Stimulated activated naive CD8-positive, alpha-beta T cell treated with anti-CD3 and anti-CD28 coated beads, Interleukin-15, Interleukin-2, amounts not matched to agents 100 ng/mL and 50 ng/mL, for 24 hours (primary cell): ENCODE results near the gene RTN4.

ENCODE experiments used
- H3K27ac Mint-ChIP-seq: one replicate; pipeline ENCODE4 v1.8.0; 2021; ENCODE audit warnings: mild to moderate bottlenecking, mixed read lengths
- H3K27me3 Mint-ChIP-seq: one replicate; pipeline ENCODE4 v1.8.0; 2021; ENCODE audit warnings: mixed read lengths
- H3K36me3 Mint-ChIP-seq: one replicate; pipeline ENCODE4 v1.8.0; 2021; ENCODE audit warnings: low read depth, mixed read lengths
- H3K4me1 Mint-ChIP-seq: one replicate; pipeline ENCODE4 v1.8.0; 2021; ENCODE audit warnings: low read depth, mixed read lengths
- H3K4me3 Mint-ChIP-seq: one replicate; pipeline ENCODE4 v1.8.0; 2021; ENCODE audit warnings: mild to moderate bottlenecking, mixed read lengths
- H3K9me3 Mint-ChIP-seq: one replicate; pipeline ENCODE4 v1.8.0; 2021; ENCODE audit warnings: mixed read lengths

Gene RTN4

GRCh38 chr2:54936766-54937165 lies 113.5 kb downstream of the RTN4 start:
- H3K36me3 Mint-ChIP-seq: no peaks in the 10 kb centered on the region
- H3K9me3 Mint-ChIP-seq: peaks cover 7% of the 10 kb centered on the region
- no peaks in the 10 kb centered on the region for H3K4me1 Mint-ChIP-seq
- H3K27ac Mint-ChIP-seq: no peak overlapping the region
- no peaks in the 10 kb centered on the region for H3K27me3 Mint-ChIP-seq
- no peak overlapping the region for H3K4me3 Mint-ChIP-seq

- H3K36me3 Mint-ChIP-seq: no peaks in the 10 kb centered on the region
- no peak overlapping the region for H3K4me3 Mint-ChIP-seq
- H3K27me3 Mint-ChIP-seq: no peaks in the 10 kb centered on the region
- H3K27ac Mint-ChIP-seq: no peak overlapping the region
- no peaks in the 10 kb centered on the region for H3K4me1 Mint-ChIP-seq
- peaks cover 7% of the 10 kb centered on the region for H3K9me3 Mint-ChIP-seq
Measured at GRCh38 chr2:54935389-54935788, 114.9 kb downstream of the RTN4 start.

- H3K4me1 Mint-ChIP-seq: no peaks in the 10 kb centered on the region
- H3K27me3 Mint-ChIP-seq: peaks cover 10% of the 10 kb centered on the region
Measured at GRCh38 chr2:54931473-54931872, 118.8 kb downstream of the RTN4 start.

GRCh38 chr2:54928719-54929118 lies 121.5 kb downstream of the RTN4 start:
- H3K27me3 Mint-ChIP-seq: peaks cover 13% of the 10 kb centered on the region
- H3K4me3 Mint-ChIP-seq: no peak overlapping the region
- H3K27ac Mint-ChIP-seq: no peak overlapping the region
- H3K4me1 Mint-ChIP-seq: no peaks in the 10 kb centered on the region
- no peaks in the 10 kb centered on the region for H3K9me3 Mint-ChIP-seq
- no peaks in the 10 kb centered on the region for H3K36me3 Mint-ChIP-seq

More at GRCh38 chr2:54931473-54931872, 118.8 kb downstream of the RTN4 start:
- no peaks in the 10 kb centered on the region for H3K9me3 Mint-ChIP-seq
- no peak overlapping the region for H3K4me3 Mint-ChIP-seq
- H3K36me3 Mint-ChIP-seq: no peaks in the 10 kb centered on the region
- H3K27ac Mint-ChIP-seq: no peak overlapping the region

GRCh38 chr2:54927751-54928615 lies 122.3 kb downstream of the RTN4 start:
- no peaks in the 10 kb centered on the region for H3K36me3 Mint-ChIP-seq
- H3K4me3 Mint-ChIP-seq: no peak overlapping the region
- no peak overlapping the region for H3K27ac Mint-ChIP-seq
- no peaks in the 10 kb centered on the region for H3K9me3 Mint-ChIP-seq
- H3K27me3 Mint-ChIP-seq: peaks cover 13% of the 10 kb centered on the region
- H3K4me1 Mint-ChIP-seq: no peaks in the 10 kb centered on the region

GRCh38 chr2:54927085-54927750 lies 123.0 kb downstream of the RTN4 start:
- Mint-ChIP-seq H3K27me3 (peaks cover 13% of the 10 kb centered on the region), H3K9me3 (no peaks in the 10 kb centered on the region), H3K4me3 (no peak overlapping the region), H3K27ac (no peak overlapping the region), H3K36me3 (no peaks in the 10 kb centered on the region), H3K4me1 (no peaks in the 10 kb centered on the region)

DNA sequence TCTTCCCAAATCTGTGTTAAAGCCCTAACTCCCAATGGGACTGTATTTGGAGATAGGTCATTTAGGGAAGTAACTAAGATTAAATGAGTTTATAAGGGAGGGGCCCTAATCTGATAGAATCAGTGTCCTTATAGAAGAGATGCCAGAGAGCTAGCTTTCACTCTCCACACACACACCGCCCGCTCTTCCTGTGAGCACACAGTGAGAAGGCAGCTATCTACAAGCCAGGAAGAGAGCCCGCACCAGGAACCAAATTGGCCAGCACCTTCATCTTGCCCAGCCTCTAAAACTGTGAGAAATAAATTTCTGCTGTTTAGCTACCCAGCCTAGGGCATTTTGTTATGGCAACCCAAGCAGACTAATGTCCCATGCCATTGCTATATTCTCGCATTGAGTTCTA lies 125.2 kb downstream of the RTN4 start:
- no peak overlapping the region for H3K4me3 Mint-ChIP-seq
- H3K4me1 Mint-ChIP-seq: no peaks in the 10 kb centered on the region
- peaks cover 8% of the 10 kb centered on the region for H3K9me3 Mint-ChIP-seq
- H3K36me3 Mint-ChIP-seq: no peaks in the 10 kb centered on the region
- H3K27me3 Mint-ChIP-seq: peaks cover 20% of the 10 kb centered on the region
- H3K27ac Mint-ChIP-seq: no peak overlapping the region

DNA sequence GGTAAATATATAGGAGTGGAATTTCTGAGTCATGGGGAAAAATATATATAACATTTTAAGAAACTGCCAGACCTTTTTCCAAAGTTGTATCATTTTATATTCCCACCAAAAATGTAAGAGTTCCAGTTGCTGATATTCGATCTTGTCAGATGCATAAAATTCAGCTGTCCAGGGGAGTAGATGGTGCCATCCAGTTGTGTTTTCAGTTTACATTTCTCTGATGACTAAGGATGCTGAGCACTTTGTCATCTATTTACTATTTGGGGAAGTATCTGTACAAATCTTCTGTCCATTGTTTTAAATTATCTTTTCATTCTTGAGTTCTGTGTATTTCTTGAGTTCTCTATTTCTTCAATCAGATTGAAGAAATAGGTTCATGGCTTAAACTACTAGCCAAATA lies 126.1 kb downstream of the RTN4 start:
- Mint-ChIP-seq H3K27ac (no peak overlapping the region), H3K9me3 (peaks cover 8% of the 10 kb centered on the region), H3K4me3 (no peak overlapping the region), H3K4me1 (no peaks in the 10 kb centered on the region), H3K27me3 (peaks cover 25% of the 10 kb centered on the region), H3K36me3 (no peaks in the 10 kb centered on the region)
